Esophagus muscularis mucosa (tissue), 3 donors: Measurements from ENCODE around the gene PRPF40A.

ENCODE experiments used
- CTCF ChIP-seq, 3 experiments: fragments of 200-600 bp in 2 of 3; fragments of 450-650 bp in 1 of 3; sonication (generic) in 2 of 3; IDR thresholded peaks; one replicate each; pipeline ENCODE4 v1.5.1; 2017 to 2019; ENCODE audit warnings: antibody characterized with exemption in 3 of 3, mild to moderate bottlenecking in 2 of 3, moderate library complexity in 1 of 3
- POLR2A ChIP-seq: fragments of 450-650 bp; IDR thresholded peaks from one replicate; pipeline ENCODE4 v1.6.1; 2017; ENCODE audit warnings: antibody characterized with exemption, moderate library complexity, mild to moderate bottlenecking, low read depth

GRCh38 chr2:152644189-152644873, 72.9 kb downstream of the PRPF40A start:
- no peak for TF ChIP-seq CTCF (IDR thresholded peaks at IDR 0.05)
- no peak for TF ChIP-seq POLR2A
